Measurements from ENCODE around the gene CFD. TPM values are rescaled to one million over a fixed set of nuclear protein-coding genes. Genes with fewer than 3 reads are reported as not detected.

CFD gene
- polyA plus RNA-seq, 1 donor from 2014 or later = 5.3 TPM

- Histone ChIP-seq H3K4me3 (ENCODE audit: low read length) (no peak overlapping the region), H2AFZ (ENCODE audit: low read depth, low read length) (no peak overlapping the region), H3K27ac (ENCODE audit: low read length) (no peak overlapping the region), H3K27me3 (ENCODE audit: insufficient read depth, low read depth, low read length) (peaks cover 3% of the 10 kb centered on the region), H3K4me2 (ENCODE audit: low read length) (no peak overlapping the region), H3K36me3 (ENCODE audit: insufficient read depth, low read length) (no peaks in the 10 kb centered on the region), H3F3A (ENCODE audit: insufficient read depth, low read length, poor library complexity, severe bottlenecking) (no peaks in the 10 kb centered on the region), H3K79me2 (replicated peaks; ENCODE audit: insufficient read depth, low read length) (no peaks in the 10 kb centered on the region), H4K20me1 (ENCODE audit: insufficient read depth) (no peaks in the 10 kb centered on the region), H3K9ac (ENCODE audit: low read length) (no peak overlapping the region), H3K9me2 (ENCODE audit: insufficient read depth, low read length) (no peaks in the 10 kb centered on the region), H3K9me3 (ENCODE audit: low read length) (no peaks in the 10 kb centered on the region)
- no peak for TF ChIP-seq EZH2 (IDR thresholded peaks at IDR 0.05; ENCODE audit: borderline replicate concordance, insufficient read depth, low read length, poor library complexity, severe bottlenecking)
- no peak for TF ChIP-seq REST (IDR thresholded peaks at IDR 0.05; ENCODE audit: borderline replicate concordance)
Measured at GRCh38 chr19:866769-867300, 7.4 kb downstream of the CFD start.

- no peaks in the 10 kb centered on the region for H3K27me3 ChIP-seq (ENCODE audit: insufficient read depth, low read depth, low read length)
- no peaks in the 10 kb centered on the region for H4K20me1 ChIP-seq (ENCODE audit: insufficient read depth)
- no peaks in the 10 kb centered on the region for H3K79me2 ChIP-seq (replicated peaks; ENCODE audit: insufficient read depth, low read length)
- TF ChIP-seq TAF1 (IDR thresholded peaks at IDR 0.05; ENCODE audit: low read depth) (no peak), CTCF (IDR thresholded peaks at IDR 0.05; ENCODE audit: poor library complexity, severe bottlenecking) (no peak), REST (IDR thresholded peaks at IDR 0.05; ENCODE audit: borderline replicate concordance) (no peak), MXI1 (conservative IDR thresholded peaks at IDR 0.05; ENCODE audit: poor library complexity, severe bottlenecking) (no peak), SMC3 (conservative IDR thresholded peaks at IDR 0.05; ENCODE audit: poor library complexity) (no peak), EP300 (conservative IDR thresholded peaks at IDR 0.05; ENCODE audit: poor library complexity, severe bottlenecking) (no peak), RAD21 (conservative IDR thresholded peaks at IDR 0.05) (no peak), EZH2 (IDR thresholded peaks at IDR 0.05; ENCODE audit: borderline replicate concordance, insufficient read depth, low read length, poor library complexity, severe bottlenecking) (no peak), POLR2AphosphoS5 (IDR thresholded peaks at IDR 0.05) (no peak)
- H3K9me2 ChIP-seq (ENCODE audit: insufficient read depth, low read length) = no peaks in the 10 kb centered on the region
- H3K4me2 ChIP-seq (ENCODE audit: low read length) = no peak overlapping the region
- no peak overlapping the region for H3K4me3 ChIP-seq (ENCODE audit: low read length)
- no peaks in the 10 kb centered on the region for H3K9me3 ChIP-seq (ENCODE audit: low read length)
- H2AFZ ChIP-seq (ENCODE audit: low read depth, low read length) = no peak overlapping the region
- no peak overlapping the region for H3K27ac ChIP-seq (ENCODE audit: low read length)
- H3F3A ChIP-seq (ENCODE audit: insufficient read depth, low read length, poor library complexity, severe bottlenecking) = no peaks in the 10 kb centered on the region
- H3K36me3 ChIP-seq (ENCODE audit: insufficient read depth, low read length) = no peaks in the 10 kb centered on the region
- no peak overlapping the region for H3K9ac ChIP-seq (ENCODE audit: low read length)
Measured at GRCh38 chr19:867301-867793, 7.9 kb downstream of the CFD start.
